BLaER1 (cell line): Measurements from ENCODE around the gene ARID3A.

Source experiments
- H3K27ac ChIP-seq: shearing (Covaris generic); formaldehyde crosslinking; 2 replicates; pipeline ENCODE4 v1.8.1; 2022
- H3K27me3 ChIP-seq: shearing (Covaris generic); formaldehyde crosslinking; 2 replicates; pipeline ENCODE4 v1.8.1; 2022
- H3K36me3 ChIP-seq: shearing (Covaris generic); formaldehyde crosslinking; 2 replicates; pipeline ENCODE4 v1.8.1; 2022
- H3K4me1 ChIP-seq: shearing (Covaris generic); formaldehyde crosslinking; 2 replicates; pipeline ENCODE4 v1.8.1; 2022
- H3K4me2 ChIP-seq: shearing (Covaris generic); formaldehyde crosslinking; 2 replicates; pipeline ENCODE4 v1.8.1; 2022
- H3K4me3 ChIP-seq: shearing (Covaris generic); formaldehyde crosslinking; 2 replicates; pipeline ENCODE4 v1.8.1; 2022
- H3K9ac ChIP-seq: shearing (Covaris generic); formaldehyde crosslinking; 2 replicates; pipeline ENCODE4 v1.8.1; 2022
- H3K9me3 ChIP-seq: shearing (Covaris generic); formaldehyde crosslinking; 2 replicates; pipeline ENCODE4 v1.8.1; 2022
- H4K20me1 ChIP-seq: shearing (Covaris generic); formaldehyde crosslinking; 2 replicates; pipeline ENCODE4 v1.8.1; 2022
- Cebpa-rat ChIP-seq: shearing (Covaris generic); IDR thresholded peaks from 2 replicates; pipeline ENCODE4 v1.8.1; 2022

ARID3A gene

GRCh38 chr19:929203-929890, 3.5 kb downstream of the ARID3A start:
- Histone ChIP-seq H3K9me3 (no peaks in the 10 kb centered on the region), H3K4me2 (peak overlapping the region; percentile 79; the same call in 1 of the 2 replicates), H3K27ac (no peak overlapping the region), H3K27me3 (no peaks in the 10 kb centered on the region), H3K4me1 (peaks cover 50% of the 10 kb centered on the region), H3K4me3 (no peak overlapping the region), H3K9ac (no peak overlapping the region), H4K20me1 (peaks cover 63% of the 10 kb centered on the region), H3K36me3 (peaks cover 37% of the 10 kb centered on the region)
- no peak for TF ChIP-seq Cebpa-rat

DNA sequence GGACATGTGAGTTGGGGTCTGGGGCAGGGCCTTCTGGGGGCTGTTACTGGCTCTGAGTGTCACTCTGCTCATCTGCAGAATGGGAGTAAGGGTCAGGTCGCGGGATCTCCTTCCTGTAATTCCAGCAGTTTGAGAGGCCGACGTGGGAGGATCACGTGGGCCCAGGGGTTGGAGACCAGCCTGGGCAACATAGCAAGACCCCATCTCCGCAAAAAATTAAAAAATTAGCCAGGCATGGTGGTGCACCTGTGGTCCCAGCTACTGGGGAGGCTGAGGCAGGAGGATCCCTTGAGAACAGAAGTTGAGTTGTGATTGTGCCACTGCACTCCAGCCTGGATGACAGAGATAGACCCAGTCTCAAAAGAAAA, 4.0 kb downstream of the ARID3A start:
- Histone ChIP-seq H3K27me3 (no peaks in the 10 kb centered on the region), H3K9me3 (no peaks in the 10 kb centered on the region), H3K36me3 (peaks cover 41% of the 10 kb centered on the region), H3K4me2 (no peak overlapping the region), H3K9ac (no peak overlapping the region), H3K4me3 (no peak overlapping the region), H4K20me1 (peaks cover 68% of the 10 kb centered on the region), H3K4me1 (peaks cover 50% of the 10 kb centered on the region), H3K27ac (no peak overlapping the region)
- no peak for TF ChIP-seq Cebpa-rat

DNA sequence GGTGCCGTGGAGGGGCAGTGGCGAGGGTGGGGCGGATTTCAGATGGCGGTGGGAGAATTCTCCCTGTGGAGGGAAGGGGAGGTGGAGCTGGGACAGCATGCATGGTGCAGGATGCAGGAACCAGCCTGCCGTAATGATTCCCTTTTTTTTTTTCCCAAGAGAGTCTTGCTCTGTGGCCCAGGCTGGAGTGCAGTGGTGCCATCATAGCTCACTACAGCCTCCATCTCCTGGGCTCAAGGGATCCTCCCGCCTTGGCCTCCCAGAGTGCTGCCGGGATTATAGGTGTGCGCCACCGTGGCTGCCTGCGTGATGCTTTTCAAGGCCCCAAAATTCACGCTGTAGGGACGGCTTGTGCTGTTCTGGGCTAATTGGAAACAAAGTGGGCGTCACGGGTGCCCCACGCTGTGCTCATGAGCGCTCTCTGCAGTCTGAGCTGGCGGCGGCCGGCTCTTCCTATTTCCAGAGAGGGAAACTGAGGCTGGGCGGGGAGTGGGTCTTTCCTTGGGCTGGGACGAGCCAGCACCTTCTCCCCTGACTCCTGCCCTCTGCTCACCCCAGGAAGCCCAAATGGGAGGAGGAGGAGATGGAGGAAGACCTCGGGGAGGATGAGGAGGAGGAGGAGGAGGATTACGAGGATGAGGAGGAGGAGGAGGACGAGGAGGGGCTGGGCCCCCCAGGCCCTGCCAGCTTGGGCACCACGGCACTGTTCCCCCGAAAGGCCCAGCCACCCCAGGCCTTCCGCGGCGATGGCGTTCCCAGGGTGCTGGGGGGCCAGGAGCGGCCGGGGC, 6.2 kb downstream of the ARID3A start:
- H3K4me1 ChIP-seq, result peaks cover 54% of the 10 kb centered on the region
- H3K36me3 ChIP-seq, result peaks cover 63% of the 10 kb centered on the region
- H4K20me1 ChIP-seq, result peaks cover 90% of the 10 kb centered on the region
- H3K4me3 ChIP-seq, result peak overlapping the region; percentile 48; the same call in 1 of the 2 replicates
- peaks cover 1% of the 10 kb centered on the region; the same call in 1 of the 2 replicates for H3K9me3 ChIP-seq
- no peak for TF ChIP-seq Cebpa-rat
- H3K9ac ChIP-seq, result peak overlapping the region; percentile 34; the same call in 1 of the 2 replicates
- H3K4me2 ChIP-seq, result peak overlapping the region; percentile 96
- no peaks in the 10 kb centered on the region for H3K27me3 ChIP-seq
- H3K27ac ChIP-seq, result peak overlapping the region; percentile 63

- Histone ChIP-seq H3K9ac (peak overlapping the region; percentile 34; the same call in 1 of the 2 replicates), H3K4me2 (peak overlapping the region; percentile 96), H3K9me3 (peaks cover 6% of the 10 kb centered on the region; the same call in 1 of the 2 replicates), H3K27me3 (no peaks in the 10 kb centered on the region), H4K20me1 (peaks cover 95% of the 10 kb centered on the region), H3K4me3 (peak overlapping the region; percentile 48), H3K36me3 (peaks cover 68% of the 10 kb centered on the region), H3K27ac (peak overlapping the region; percentile 63), H3K4me1 (peaks cover 52% of the 10 kb centered on the region)
- no peak for TF ChIP-seq Cebpa-rat
Observed at GRCh38 chr19:932648-933552, 7.1 kb downstream of the ARID3A start.

GRCh38 chr19:933553-933882, 7.7 kb downstream of the ARID3A start:
- H3K36me3 ChIP-seq, result peaks cover 65% of the 10 kb centered on the region

DNA sequence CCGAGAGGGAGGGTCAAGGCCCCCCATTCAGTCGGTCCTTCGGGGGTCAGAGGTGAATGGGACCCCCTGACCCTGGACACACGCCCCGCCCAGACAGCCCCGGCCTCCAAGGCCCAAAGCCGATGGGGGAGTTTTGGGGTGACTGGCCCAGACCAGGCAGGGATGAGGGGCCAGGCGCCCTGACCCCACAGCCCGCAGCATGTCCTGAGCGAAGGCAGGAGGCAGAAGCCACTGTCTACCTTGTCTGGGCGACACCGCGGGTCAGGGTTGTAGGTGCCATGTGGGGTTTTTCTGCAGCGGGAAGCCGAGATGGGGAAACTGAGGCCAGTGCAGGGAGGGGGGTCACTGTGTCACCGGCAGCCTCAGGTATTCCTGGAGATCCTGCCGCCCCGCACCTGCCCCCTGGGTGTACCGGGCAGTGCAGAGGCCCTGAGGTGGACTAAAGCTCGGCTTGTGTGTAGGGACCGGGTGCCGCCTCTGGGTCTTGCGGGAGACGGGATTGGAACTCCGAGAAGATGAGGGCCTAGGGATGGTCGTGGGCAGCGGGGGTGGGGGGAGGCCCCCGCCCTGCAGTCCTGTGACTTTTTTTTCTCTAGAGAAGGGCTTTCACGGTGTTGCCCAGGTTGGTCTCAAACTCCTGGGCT, 8.5 kb downstream of the ARID3A start:
- peaks cover 97% of the 10 kb centered on the region for H4K20me1 ChIP-seq

More at GRCh38 chr19:933553-933882, 7.7 kb downstream of the ARID3A start:
- Histone ChIP-seq H4K20me1 (peaks cover 95% of the 10 kb centered on the region), H3K27ac (peak overlapping the region; percentile 63), H3K9me3 (peaks cover 6% of the 10 kb centered on the region; the same call in 1 of the 2 replicates), H3K4me1 (peaks cover 52% of the 10 kb centered on the region), H3K4me2 (peak overlapping the region; percentile 96), H3K27me3 (no peaks in the 10 kb centered on the region), H3K9ac (0 out of 2 replicates have a peak overlapping the region, but pooled peaks have one; percentile 34), H3K4me3 (peak overlapping the region; percentile 48)
- no peak for TF ChIP-seq Cebpa-rat

GRCh38 chr19:934865-935479, 9.1 kb downstream of the ARID3A start:
- peak overlapping the region; percentile 49 for H3K27ac ChIP-seq
- TF ChIP-seq Cebpa-rat, result no peak
- H3K36me3 ChIP-seq, result peaks cover 61% of the 10 kb centered on the region
- no peak overlapping the region for H3K4me3 ChIP-seq
- H3K4me1 ChIP-seq, result peaks cover 60% of the 10 kb centered on the region
- peaks cover 6% of the 10 kb centered on the region; the same call in 1 of the 2 replicates for H3K9me3 ChIP-seq
- H3K27me3 ChIP-seq, result no peaks in the 10 kb centered on the region
- no peak overlapping the region; the same call in 1 of the 2 replicates for H3K9ac ChIP-seq
- H3K4me2 ChIP-seq, result peak overlapping the region; percentile 96
- peaks cover 98% of the 10 kb centered on the region for H4K20me1 ChIP-seq

More for the DNA sequence above, 8.5 kb downstream of the ARID3A start:
- H3K9me3 ChIP-seq, result peaks cover 6% of the 10 kb centered on the region; the same call in 1 of the 2 replicates
- TF ChIP-seq Cebpa-rat, result no peak
- H3K27ac ChIP-seq, result 0 out of 2 replicates have a peak overlapping the region, but pooled peaks have one; percentile 49
- H3K27me3 ChIP-seq, result no peaks in the 10 kb centered on the region
- H3K4me3 ChIP-seq, result no peak overlapping the region
- no peak overlapping the region; the same call in 1 of the 2 replicates for H3K9ac ChIP-seq
- H3K4me2 ChIP-seq, result peak overlapping the region; percentile 96
- H3K4me1 ChIP-seq, result peaks cover 54% of the 10 kb centered on the region
- H3K36me3 ChIP-seq, result peaks cover 61% of the 10 kb centered on the region

DNA sequence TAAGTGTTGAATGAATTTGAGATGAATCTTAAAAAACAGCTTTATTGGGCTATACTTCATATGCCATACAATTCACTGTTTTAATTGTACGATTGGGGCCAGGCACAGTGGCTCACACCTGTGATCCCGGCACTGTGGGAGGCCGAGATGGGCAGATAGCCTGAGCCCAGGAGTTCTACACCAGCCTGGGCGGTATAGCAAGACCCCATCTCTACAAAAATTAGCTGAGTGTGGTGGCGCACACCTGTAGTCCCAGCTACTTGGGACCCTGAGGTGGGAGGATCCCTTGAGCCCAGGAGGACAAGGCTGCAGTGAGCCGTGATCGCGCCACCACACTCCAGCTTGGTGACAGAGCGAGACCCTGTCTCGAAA, 10.3 kb downstream of the ARID3A start:
- Histone ChIP-seq H4K20me1 (peaks cover 100% of the 10 kb centered on the region), H3K4me3 (no peak overlapping the region), H3K27ac (no peak overlapping the region), H3K27me3 (no peaks in the 10 kb centered on the region), H3K9me3 (peaks cover 6% of the 10 kb centered on the region; the same call in 1 of the 2 replicates), H3K4me1 (peaks cover 72% of the 10 kb centered on the region), H3K9ac (no peak overlapping the region), H3K4me2 (no peak overlapping the region), H3K36me3 (peaks cover 51% of the 10 kb centered on the region)
- TF ChIP-seq Cebpa-rat, result no peak
